GM13977 (cell line): ENCODE measurements around the gene CHRNA5.
"Not testable (repeated sequence)": the region's sequence is repeated elsewhere in the genome, so short reads cannot be mapped to it uniquely, and the experiment has no call there.

ENCODE experiments used
- DNase-seq: peaks from one replicate; pipeline ENCODE4 v3.0.0; 2012; ENCODE audit warnings: low spot score
- in situ Hi-C: fragments of 300-500 bp; cut with MboI; formaldehyde crosslinking; loops from one replicate; pipeline ENCODE4 v1.12.0; 2022; ENCODE audit warnings: low sequenced_read_pairs, low pct_unique_long_range_greater_than_20kb, mixed read lengths, inconsistent platforms; ENCODE audit not compliant: unreplicated experiment
- TF ChIP-seq, protein P1 (sequence below): IDR thresholded peaks from 2 replicates; pipeline ENCODE4 v1.5.1; 2012; ENCODE audit warnings: mild to moderate bottlenecking, control low read depth; ENCODE audit not compliant: insufficient read depth; ENCODE audit errors: extremely low read depth, missing control alignments

The CHRNA5 gene

GRCh38 chr15:78605680-78606079, 40.4 kb downstream of the CHRNA5 start:
- TF ChIP-seq, protein P1, sequence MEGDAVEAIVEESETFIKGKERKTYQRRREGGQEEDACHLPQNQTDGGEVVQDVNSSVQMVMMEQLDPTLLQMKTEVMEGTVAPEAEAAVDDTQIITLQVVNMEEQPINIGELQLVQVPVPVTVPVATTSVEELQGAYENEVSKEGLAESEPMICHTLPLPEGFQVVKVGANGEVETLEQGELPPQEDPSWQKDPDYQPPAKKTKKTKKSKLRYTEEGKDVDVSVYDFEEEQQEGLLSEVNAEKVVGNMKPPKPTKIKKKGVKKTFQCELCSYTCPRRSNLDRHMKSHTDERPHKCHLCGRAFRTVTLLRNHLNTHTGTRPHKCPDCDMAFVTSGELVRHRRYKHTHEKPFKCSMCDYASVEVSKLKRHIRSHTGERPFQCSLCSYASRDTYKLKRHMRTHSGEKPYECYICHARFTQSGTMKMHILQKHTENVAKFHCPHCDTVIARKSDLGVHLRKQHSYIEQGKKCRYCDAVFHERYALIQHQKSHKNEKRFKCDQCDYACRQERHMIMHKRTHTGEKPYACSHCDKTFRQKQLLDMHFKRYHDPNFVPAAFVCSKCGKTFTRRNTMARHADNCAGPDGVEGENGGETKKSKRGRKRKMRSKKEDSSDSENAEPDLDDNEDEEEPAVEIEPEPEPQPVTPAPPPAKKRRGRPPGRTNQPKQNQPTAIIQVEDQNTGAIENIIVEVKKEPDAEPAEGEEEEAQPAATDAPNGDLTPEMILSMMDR = no peak
- in situ Hi-C loops = no loop called here
- DNase-seq = no peak

- in situ Hi-C loops, DNase-seq: not testable (repeated sequence)
Observed at GRCh38 chr15:78609551-78609950, 44.2 kb downstream of the CHRNA5 start.

DNA sequence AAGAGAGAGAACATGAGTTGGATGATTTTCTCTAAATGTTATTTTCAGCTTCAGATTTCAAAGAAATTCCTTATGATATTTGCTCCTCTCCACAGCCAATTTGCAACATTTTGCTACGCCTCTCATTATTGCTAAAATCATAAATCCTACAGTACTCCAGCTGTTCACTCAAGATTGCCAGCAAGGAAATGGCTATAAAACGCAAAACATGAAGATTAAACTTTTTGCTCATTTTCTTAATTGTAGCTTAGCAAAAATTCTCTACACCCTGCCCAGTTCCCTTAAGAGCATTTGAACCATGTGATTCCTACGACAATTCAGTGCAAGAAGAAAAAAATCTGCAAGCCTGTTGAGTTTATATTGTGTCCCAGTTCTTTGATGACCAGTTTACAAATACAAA, 48.7 kb downstream of the CHRNA5 start:
- DNase-seq = no peak
- TF ChIP-seq, protein P1 = no peak
- in situ Hi-C loops = no loop called here

DNA sequence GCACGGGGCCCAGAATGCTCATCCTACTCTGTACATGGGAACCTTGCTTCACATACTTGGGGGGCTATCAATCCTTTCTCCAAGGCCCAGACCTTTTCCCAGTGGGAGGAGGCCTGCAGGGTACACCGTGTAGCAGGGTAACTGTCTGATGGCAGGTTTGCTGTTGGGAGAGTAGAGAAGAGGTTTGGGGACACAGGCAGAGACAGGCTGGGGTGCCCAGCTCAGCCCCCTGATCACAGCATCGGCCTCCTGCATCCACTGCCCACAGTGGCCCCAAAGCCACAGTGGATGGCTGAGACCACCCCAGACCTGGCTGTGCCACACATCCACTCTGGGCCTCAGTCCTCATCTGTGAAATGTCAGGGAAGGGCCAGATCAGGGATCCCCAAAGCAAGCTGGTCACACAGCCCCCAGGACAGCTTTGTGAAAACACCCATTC, 49.9 kb downstream of the CHRNA5 start:
- in situ Hi-C loops = no loop called here
- DNase-seq = no peak
- TF ChIP-seq, protein P1 = no peak

- in situ Hi-C loops = no loop called here
- no peak for DNase-seq
Observed at GRCh38 chr15:78616506-78616905, 51.2 kb downstream of the CHRNA5 start.

DNA sequence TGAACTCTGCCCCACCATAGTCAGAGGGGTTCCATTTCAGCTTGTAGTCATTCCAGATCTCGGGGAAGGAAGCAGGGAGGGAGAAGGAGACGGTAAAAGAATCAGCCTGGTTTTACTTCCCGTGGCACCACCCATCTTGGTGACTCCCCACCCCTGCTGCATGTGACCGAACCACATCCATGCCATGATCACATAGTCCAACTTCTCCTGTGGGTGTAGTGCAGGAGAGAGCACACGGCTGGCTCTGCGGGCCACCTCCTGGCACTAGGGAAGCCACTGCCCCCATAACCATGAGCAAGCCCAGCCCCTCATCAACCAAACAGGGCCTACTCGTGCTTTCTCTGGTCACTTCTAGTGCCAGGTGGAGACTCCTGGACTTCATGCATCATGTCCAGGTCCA, 51.8 kb downstream of the CHRNA5 start:
- TF ChIP-seq, protein P1 = no peak
- in situ Hi-C loops = no loop called here
- DNase-seq = no peak

More at GRCh38 chr15:78616506-78616905, 51.2 kb downstream of the CHRNA5 start:
- TF ChIP-seq, protein P1 = no peak

GRCh38 chr15:78617516-78617915, 52.2 kb downstream of the CHRNA5 start:
- TF ChIP-seq, protein P1 = no peak
- no peak for DNase-seq
- in situ Hi-C loops = no loop called here
